SK-N-SH treated with all-trans-retinoic acid at 6 μM for 48 hours (cell line): ENCODE results near the gene KIF11.

Experiments
- ATAC-seq: fragments of 200-7000 bp; cut with Tn5 transposase; 3 replicates; pipeline ENCODE4 v1.9.1; 2020; ENCODE audit warnings: mild to moderate bottlenecking, moderate library complexity
- ARNTL ChIP-seq: fragments of 450-650 bp; formaldehyde crosslinking; IDR thresholded peaks from 2 replicates; pipeline ENCODE4 v1.5.0; 2020; ENCODE audit warnings: low read depth, mild to moderate bottlenecking, moderate library complexity, borderline replicate concordance
- CREB5 ChIP-seq: fragments of 250-450 bp; sonication (Bioruptor Pico); IDR thresholded peaks from 2 replicates; pipeline ENCODE4 v1.5.1; 2020; ENCODE audit warnings: low read depth, mild to moderate bottlenecking, moderate library complexity
- CSDC2 ChIP-seq: fragments of 250-450 bp; sonication (Bioruptor Pico); IDR thresholded peaks from 2 replicates; pipeline ENCODE4 v1.5.0; 2020; ENCODE audit warnings: mild to moderate bottlenecking, moderate library complexity
- GLIS3 ChIP-seq: fragments of 250-450 bp; sonication (Bioruptor Pico); IDR thresholded peaks from 2 replicates; pipeline ENCODE4 v1.5.0; 2020; ENCODE audit warnings: mild to moderate bottlenecking, moderate library complexity
- ISL1 ChIP-seq: fragments of 250-450 bp; sonication (Bioruptor Pico); IDR thresholded peaks from 2 replicates; pipeline ENCODE4 v2.1.2; 2022; ENCODE audit warnings: mild to moderate bottlenecking, moderate library complexity
- OSR1 ChIP-seq: fragments of 250-450 bp; sonication (Bioruptor Pico); IDR thresholded peaks from 2 replicates; pipeline ENCODE4 v1.8.0; 2022; ENCODE audit warnings: moderate library complexity, mild to moderate bottlenecking, inconsistent platforms
- PATZ1 ChIP-seq: fragments of 250-450 bp; sonication (Bioruptor Pico); IDR thresholded peaks from 2 replicates; pipeline ENCODE4 v1.8.0; 2020; ENCODE audit warnings: mild to moderate bottlenecking, moderate library complexity, borderline replicate concordance
- POU6F1 ChIP-seq: fragments of 250-450 bp; sonication (Bioruptor Pico); IDR thresholded peaks from 2 replicates; pipeline ENCODE4 v1.8.0; 2021; ENCODE audit warnings: low read depth, mild to moderate bottlenecking, moderate library complexity, borderline replicate concordance
- RARB ChIP-seq: fragments of 250-450 bp; sonication (Bioruptor Pico); IDR thresholded peaks from 2 replicates; pipeline ENCODE4 v1.8.0; 2021; ENCODE audit warnings: mild to moderate bottlenecking, moderate library complexity
- SNAI2 ChIP-seq: fragments of 250-450 bp; sonication (Bioruptor Pico); IDR thresholded peaks from 2 replicates; pipeline ENCODE4 v1.5.0; 2020; ENCODE audit warnings: mild to moderate bottlenecking, moderate library complexity
- TCF4 ChIP-seq: fragments of 250-450 bp; sonication (Bioruptor Pico); IDR thresholded peaks from 2 replicates; pipeline ENCODE4 v1.8.0; 2021; ENCODE audit warnings: mild to moderate bottlenecking, moderate library complexity, borderline replicate concordance
- TOX ChIP-seq: fragments of 250-450 bp; sonication (Bioruptor Pico); IDR thresholded peaks from 2 replicates; pipeline ENCODE4 v1.8.0; 2021; ENCODE audit warnings: mild to moderate bottlenecking, moderate library complexity, borderline replicate concordance
- ZC3H10 ChIP-seq: fragments of 250-450 bp; sonication (Bioruptor Pico); IDR thresholded peaks from 2 replicates; pipeline ENCODE4 v1.5.1; 2021; ENCODE audit warnings: mild to moderate bottlenecking, moderate library complexity
- ZFP30 ChIP-seq: fragments of 450-650 bp; formaldehyde crosslinking; IDR thresholded peaks from 2 replicates; pipeline ENCODE4 v1.5.0; 2022; ENCODE audit warnings: mild to moderate bottlenecking, moderate library complexity
- ZNF70 ChIP-seq: fragments of 450-650 bp; formaldehyde crosslinking; IDR thresholded peaks from 2 replicates; pipeline ENCODE4 v1.5.0; 2020; ENCODE audit warnings: mild to moderate bottlenecking, moderate library complexity
- ZNF8 ChIP-seq: fragments of 450-650 bp; formaldehyde crosslinking; IDR thresholded peaks from 2 replicates; pipeline ENCODE4 v1.5.0; 2020; ENCODE audit warnings: mild to moderate bottlenecking, moderate library complexity

The KIF11 gene

GRCh38 chr10:92590623-92591549, 2.0 kb upstream of the KIF11 start:
- no peak for TF ChIP-seq ARNTL (CRISPR knock-in tag)
- TF ChIP-seq OSR1 (CRISPR knock-in tag), result no peak
- TF ChIP-seq TOX (CRISPR knock-in tag), result no peak
- peak; percentile 64 for TF ChIP-seq ZFP30 (CRISPR knock-in tag)
- ATAC-seq, result peak; percentile 13; the same call in 2 of the 3 replicates

GRCh38 chr10:92591550-92592022, 1.3 kb upstream of the KIF11 start:
- TF ChIP-seq SNAI2 (CRISPR knock-in tag) (no peak), ISL1 (no peak), ZNF8 (CRISPR knock-in tag) (peak; percentile 96), GLIS3 (CRISPR knock-in tag) (no peak), CREB5 (CRISPR knock-in tag) (no peak), OSR1 (CRISPR knock-in tag) (no peak), ARNTL (CRISPR knock-in tag) (no peak), TCF4 (CRISPR knock-in tag) (no peak), PATZ1 (CRISPR knock-in tag) (no peak)
- peak; percentile 87 for ATAC-seq

- no peak for ATAC-seq
- TF ChIP-seq TOX (CRISPR knock-in tag) (no peak), CSDC2 (CRISPR knock-in tag) (no peak), ZNF70 (no peak), ZNF8 (CRISPR knock-in tag) (no peak), POU6F1 (CRISPR knock-in tag) (no peak), PATZ1 (CRISPR knock-in tag) (no peak), ARNTL (CRISPR knock-in tag) (no peak), ZFP30 (CRISPR knock-in tag) (no peak), RARB (CRISPR knock-in tag) (no peak)
Measured at GRCh38 chr10:92593619-92594588, 974 bp downstream of the KIF11 start.

GRCh38 chr10:92595505-92595904, 2.6 kb downstream of the KIF11 start:
- no peak for ATAC-seq
- no peak for TF ChIP-seq ZNF70
- no peak for TF ChIP-seq TOX (CRISPR knock-in tag)

GRCh38 chr10:92598321-92598720, 5.4 kb downstream of the KIF11 start:
- TF ChIP-seq ZC3H10 (CRISPR knock-in tag) (no peak), CSDC2 (CRISPR knock-in tag) (no peak), TOX (CRISPR knock-in tag) (no peak)
- no peak for ATAC-seq
